ENCODE measurements around the gene ASTN2.

The ASTN2 gene

DNA sequence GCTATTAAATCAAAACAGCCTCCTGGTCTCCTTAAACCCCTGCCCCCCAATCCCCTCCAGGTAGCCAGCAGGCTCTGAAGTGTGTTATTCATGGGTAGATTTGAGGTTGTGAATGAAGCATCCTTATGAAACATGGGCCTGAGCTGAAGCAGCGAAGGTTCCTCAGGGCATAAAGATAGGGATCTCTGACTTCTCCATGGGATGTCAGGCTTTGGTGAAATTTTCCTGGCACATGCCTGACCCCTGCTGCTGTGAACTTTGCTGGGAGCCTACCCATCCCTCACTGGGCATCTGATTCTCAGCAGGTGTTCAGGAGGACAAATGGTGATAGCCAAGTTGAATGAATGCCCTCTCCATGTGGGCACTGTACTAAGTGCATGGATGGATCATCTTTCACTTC, 250.3 kb downstream of the ASTN2 start:
- DNase-seq (ENCODE audit: low read depth), result no peak

- DNase-seq (ENCODE audit: low read depth), result no peak
Measured at GRCh38 chr9:117160254-117160653, 254.6 kb downstream of the ASTN2 start.

- DNase-seq (ENCODE audit: low read depth), result no peak
Measured at GRCh38 chr9:117156771-117157535, 257.9 kb downstream of the ASTN2 start.

GRCh38 chr9:117156144-117156688, 258.6 kb downstream of the ASTN2 start:
- DNase-seq (ENCODE audit: low read depth), result no peak

- DNase-seq (ENCODE audit: low read depth), result no peak
Measured at GRCh38 chr9:117153021-117153420, 261.8 kb downstream of the ASTN2 start.

- DNase-seq (ENCODE audit: low read depth), result no peak
Measured at GRCh38 chr9:117151716-117152115, 263.1 kb downstream of the ASTN2 start.

DNA sequence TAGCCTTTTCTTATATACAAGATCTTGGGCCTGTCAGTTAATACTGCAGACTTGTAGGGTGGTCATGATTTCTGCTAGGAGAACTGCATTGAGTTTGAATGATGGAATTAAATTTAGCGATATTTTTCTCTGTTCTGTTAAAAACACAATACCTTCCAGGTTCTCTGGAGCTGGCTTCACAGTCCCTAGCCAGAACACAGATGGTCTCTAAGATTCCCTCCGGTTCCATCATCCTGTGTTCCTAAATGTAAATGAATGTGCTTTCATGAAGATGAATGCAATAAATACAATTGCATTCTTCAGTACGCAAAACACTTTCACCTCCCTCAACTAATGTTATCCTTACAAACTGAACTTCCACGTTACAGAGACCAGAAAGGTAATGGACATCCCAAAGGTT, 264.9 kb downstream of the ASTN2 start:
- no peak for DNase-seq (ENCODE audit: low read depth)

DNA sequence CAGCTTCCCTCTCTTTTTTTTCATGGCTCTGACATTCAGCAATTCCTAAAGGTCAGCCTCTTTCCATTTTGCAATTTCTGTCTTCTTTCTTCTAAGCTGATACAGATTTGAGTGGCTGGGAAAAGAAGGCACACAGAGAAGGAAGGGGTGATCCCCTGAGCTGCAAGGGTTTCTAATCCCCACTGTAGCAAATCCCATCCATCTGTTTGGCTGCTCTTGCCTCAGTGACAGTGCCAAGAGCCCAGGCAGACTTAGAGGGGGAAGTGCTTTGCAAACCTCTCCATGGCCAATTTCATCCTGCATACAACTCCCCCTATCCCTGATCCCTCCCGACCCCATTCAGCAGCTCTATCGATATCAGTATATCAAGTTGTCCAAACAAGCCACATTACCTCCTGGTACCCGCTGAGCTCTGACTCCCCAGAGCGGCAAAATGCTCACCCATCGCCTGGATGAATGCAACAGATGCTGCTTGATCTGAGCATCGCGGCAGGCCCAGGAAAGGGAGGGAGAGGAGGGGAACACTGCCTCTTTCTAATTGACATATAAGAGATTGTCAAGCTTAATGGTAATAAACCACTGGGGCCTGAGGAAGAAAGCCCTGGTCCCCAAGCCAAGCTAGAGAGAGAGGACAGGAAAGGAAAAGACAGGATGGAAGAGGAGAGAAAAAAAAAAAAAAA, 268.9 kb downstream of the ASTN2 start:
- DNase-seq (ENCODE audit: low read depth), result no peak

DNA sequence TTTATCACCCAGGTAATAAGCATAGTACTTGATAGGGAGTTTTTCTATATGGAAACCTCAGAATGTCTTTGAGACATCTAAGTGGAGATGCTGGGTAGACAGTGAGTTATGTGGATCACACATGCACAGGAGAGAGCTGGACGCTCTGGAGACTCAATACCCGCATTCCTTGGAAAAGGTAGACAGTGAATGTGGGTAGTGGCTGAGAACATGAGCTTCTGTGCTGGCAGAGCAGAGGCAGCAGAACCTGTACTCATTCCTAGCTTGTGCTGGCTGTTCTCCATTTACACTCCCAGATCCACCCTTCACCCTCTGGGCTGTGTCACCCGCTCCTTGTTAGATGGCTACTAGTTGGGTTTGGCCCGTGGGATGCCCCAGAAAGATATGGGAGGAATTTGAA, 269.8 kb downstream of the ASTN2 start:
- no peak for DNase-seq (ENCODE audit: low read depth)

DNA sequence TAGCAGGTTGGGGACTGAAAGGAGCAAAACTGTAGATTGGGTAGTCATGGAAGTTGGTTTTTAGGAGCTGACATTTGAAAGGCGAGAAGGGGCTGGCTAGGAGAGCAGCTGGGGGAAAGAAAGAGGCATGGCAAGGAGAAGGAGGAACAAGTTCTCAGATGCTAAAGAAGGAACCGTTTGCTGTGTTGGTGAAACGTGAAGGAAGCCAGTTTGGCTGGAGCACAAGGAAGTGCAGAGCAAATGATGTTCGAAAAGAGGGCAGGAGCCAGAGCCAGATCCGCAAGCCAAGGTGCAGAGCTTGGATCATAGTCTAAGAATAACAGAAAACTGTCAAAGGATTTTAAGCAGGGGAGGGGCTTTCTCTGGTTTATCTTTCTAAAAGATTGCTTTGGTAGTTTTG, 276.6 kb downstream of the ASTN2 start:
- no peak for DNase-seq (ENCODE audit: low read depth)

GRCh38 chr9:117136461-117136860, 278.4 kb downstream of the ASTN2 start:
- DNase-seq (ENCODE audit: low read depth), result no peak

- DNase-seq (ENCODE audit: low read depth), result no peak
Measured at GRCh38 chr9:117135501-117136098, 279.3 kb downstream of the ASTN2 start.

GRCh38 chr9:117134826-117135500, 279.9 kb downstream of the ASTN2 start:
- no peak for DNase-seq (ENCODE audit: low read depth)

- DNase-seq (ENCODE audit: low read depth), result no peak
Measured at GRCh38 chr9:117126871-117127270, 288.0 kb downstream of the ASTN2 start.

DNA sequence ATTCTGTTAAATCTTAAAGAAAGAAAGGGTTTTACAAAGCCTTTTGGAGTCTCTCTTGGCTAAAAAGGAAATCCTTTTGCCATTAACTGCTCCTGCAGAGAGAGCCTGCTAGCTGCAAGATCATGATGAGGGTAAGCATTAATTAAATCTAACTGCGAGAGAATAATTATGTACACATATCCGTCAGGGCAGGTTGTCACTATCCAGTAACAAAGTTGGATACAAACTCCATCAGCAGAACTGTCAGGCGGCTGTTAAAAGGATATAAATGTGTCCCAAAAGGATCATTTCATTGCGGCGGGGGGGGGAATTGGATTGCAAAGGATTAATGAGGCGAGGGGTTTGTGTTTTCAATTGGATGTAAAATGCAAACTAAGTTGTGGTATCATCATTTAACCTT, 289.3 kb downstream of the ASTN2 start:
- DNase-seq (ENCODE audit: low read depth), result no peak

DNA sequence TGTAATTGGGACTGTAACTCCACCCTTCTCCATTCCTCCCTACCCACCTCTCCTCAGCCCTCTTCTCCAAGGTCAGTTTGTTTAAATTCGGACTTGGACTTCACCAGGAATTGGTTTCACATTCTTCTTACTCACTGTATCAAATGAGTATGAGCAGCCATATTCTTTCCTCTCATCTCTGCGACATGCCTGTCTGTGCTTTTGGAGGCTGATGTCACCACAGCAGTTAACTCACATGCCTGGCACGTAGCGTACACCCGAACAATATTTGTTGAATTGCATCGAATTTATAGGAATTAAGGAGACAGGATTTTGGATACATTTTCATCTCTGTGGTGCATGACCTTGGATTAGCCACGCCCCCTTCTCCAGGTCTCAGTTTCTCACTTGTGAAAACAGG, 291.1 kb downstream of the ASTN2 start:
- no peak for DNase-seq (ENCODE audit: low read depth)

DNA sequence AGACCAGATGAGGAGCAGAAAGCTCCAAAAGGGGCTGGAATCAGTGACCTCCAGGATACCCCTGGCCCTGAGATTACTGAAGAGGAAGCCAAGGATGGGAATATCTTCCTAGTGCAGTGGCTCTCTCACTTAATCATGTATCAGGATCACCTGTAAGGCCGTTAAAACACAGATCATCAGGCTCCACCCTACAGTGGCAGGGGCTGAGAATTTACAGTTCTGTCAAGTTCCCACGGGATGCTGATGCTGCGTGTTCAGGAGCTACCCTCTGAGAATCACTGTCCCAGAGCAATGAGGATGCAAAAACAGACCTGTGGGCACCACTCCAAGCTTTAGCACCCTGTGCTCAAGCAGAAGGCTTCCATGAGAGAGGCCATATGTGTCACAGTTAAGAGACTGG, 291.9 kb downstream of the ASTN2 start:
- DNase-seq (ENCODE audit: low read depth), result no peak

- DNase-seq (ENCODE audit: low read depth), result no peak
Measured at GRCh38 chr9:117122102-117122501, 292.8 kb downstream of the ASTN2 start.

GRCh38 chr9:117121316-117121715, 293.5 kb downstream of the ASTN2 start:
- DNase-seq (ENCODE audit: low read depth), result no peak

GRCh38 chr9:117120061-117120460, 294.8 kb downstream of the ASTN2 start:
- DNase-seq (ENCODE audit: low read depth), result no peak

DNA sequence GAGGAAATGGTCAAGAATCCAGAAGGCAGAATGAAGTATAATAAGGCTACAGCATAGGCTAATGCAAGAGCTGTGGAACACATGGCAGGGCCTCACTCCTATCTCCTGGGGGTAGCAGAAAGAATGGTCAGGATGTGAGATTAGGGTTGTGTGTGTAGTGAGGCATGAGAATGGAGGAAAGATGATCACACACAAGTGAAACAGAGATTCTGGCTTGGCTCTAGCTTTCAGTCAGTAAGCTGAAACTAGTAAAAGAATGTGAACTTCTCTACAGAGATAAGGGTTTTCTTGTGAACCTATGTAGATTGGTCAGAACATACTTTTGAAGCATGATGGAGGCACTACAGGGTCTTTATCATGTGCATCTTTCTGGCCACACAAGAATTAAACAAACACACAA, 298.8 kb downstream of the ASTN2 start:
- DNase-seq (ENCODE audit: low read depth), result no peak

DNA sequence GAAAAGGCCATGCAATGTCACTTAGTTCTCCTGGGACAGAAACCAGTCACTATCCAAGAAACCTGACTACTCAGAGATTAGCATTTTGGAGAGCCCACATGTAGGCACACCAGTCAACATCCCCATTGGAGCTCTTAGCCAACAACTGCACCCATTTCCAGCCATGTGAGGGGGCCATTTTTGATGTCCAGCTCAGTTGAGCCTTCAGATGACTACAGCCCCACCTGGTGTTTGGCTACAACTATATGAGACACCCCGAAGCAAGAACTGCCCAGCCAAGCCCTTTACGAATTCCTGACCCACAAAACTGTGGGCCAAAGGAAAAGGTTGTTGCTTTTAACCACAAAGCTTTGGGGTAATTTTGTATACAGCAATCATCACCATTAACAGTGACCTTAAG, 300.1 kb downstream of the ASTN2 start:
- no peak for DNase-seq (ENCODE audit: low read depth)
